ENCODE results near the gene C4B. TPM values are rescaled to one million over a fixed set of nuclear protein-coding genes. Genes with fewer than 3 reads are reported as not detected.
"Not testable (repeated sequence)": the region's sequence is repeated elsewhere in the genome, so short reads cannot be mapped to it uniquely, and the experiment has no call there.

Gene C4B
- total RNA-seq, 2 experiments from 2014 or later: 3.4 to 5.0 TPM

DNA sequence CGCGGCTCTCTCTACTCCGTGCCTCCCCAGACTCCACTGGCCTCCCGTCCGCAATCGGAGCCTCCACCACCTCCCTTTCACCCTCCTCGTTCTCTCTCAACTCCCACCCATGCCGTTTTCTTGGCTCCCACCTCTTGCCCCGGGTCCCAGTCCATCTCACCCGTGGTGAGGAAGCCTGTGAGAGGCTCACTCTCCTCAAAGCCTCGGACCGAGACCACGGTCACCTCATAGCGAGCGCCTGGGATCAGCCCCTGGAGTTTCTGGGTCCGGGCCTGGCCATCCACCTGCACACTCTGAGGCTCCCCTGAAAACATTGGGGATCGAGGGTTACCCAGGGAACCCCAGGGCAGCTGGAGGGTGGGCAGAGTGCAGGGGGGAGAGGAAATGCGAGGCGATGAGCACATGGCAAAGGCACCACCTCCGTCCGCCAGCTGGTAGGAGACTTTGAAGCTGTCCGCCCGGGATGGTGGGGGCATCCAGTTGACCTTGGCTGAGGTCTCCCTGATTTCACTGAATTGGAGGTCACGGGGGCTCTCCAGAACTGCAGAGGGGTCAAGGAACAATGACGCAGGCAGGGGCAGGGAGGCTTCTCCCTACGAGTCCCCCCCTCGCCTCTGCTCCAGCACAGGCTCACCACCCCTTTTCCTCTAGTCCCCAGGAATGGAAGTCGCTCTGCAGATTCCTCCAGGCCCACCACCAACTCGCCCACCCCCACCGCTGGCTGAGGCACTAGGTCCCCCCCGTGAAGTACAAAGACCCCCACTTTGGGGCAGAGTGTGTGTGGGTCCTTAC, 29.2 kb downstream of the C4B start:
- H3K9me3 Mint-ChIP-seq, H3K27me3 Mint-ChIP-seq, POLR2A ChIA-PET: not testable (repeated sequence)

DNA sequence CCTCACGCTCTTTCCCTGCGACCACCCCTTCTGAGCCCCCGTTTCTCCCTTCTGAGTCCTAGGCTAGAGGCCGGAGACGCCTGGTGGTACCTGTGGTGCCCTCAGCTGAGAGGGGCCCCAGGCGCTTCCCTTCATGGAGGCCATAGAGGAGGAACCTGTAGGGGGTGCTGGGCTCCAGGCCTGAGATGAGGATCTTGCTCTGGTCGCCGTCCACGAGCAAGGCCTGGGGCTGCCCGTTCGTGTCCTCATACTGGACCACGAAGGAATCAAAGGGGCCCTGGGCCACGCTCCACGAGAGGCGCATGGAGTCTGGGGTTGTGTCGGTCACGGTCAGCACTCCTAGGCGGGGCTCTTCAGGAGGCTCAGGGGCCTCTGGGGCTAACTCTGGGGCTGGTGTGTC, 30.3 kb downstream of the C4B start:
- H3K4me3 Mint-ChIP-seq; H3K36me3 Mint-ChIP-seq (ENCODE audit: low read depth); POLR2A ChIA-PET; DNase-seq; H3K27ac Mint-ChIP-seq; H3K9me3 Mint-ChIP-seq; H3K27me3 Mint-ChIP-seq; CTCF ChIA-PET; H3K4me1 Mint-ChIP-seq: not testable (repeated sequence)

More for the DNA sequence above, 29.2 kb downstream of the C4B start:
- H3K4me1 Mint-ChIP-seq; H3K36me3 Mint-ChIP-seq (ENCODE audit: low read depth); H3K4me3 Mint-ChIP-seq; H3K27ac Mint-ChIP-seq; DNase-seq; CTCF ChIA-PET: not testable (repeated sequence)

DNA sequence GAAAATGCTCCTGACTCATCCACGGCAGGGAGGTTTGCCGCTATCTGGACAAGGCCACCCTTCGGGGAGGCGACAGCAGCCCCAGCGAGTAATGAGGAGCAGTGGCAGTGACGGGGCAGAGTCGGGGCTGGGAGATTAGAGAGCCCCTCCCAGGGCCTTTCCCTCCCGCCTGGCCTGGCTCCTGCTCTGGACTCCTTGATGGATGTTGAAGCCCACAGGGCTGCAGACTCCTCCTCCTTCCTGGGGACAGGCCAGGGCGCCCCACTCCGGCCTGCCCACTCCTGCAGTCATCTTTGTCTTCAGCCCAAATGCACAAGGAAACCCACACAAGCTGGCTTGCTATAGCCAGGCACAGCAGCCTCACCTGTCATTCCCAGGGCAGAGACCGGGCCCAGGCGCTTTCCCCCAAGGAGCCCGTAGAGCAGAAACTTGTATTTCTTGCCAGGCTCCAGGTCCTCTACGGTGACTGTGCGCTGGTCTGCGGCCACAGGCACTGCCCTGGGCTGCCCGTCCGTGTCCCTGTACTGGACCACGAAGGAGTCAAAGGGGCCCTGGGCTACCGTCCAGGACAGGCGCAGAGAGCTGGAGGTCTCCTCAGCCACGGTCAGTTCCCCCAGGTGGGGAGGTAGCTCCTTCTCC, 31.3 kb downstream of the C4B start:
- no peak overlapping the region for H3K4me3 Mint-ChIP-seq
- no peaks in the 10 kb centered on the region for H3K36me3 Mint-ChIP-seq (ENCODE audit: low read depth)
- CTCF ChIA-PET: no interaction called here
- H3K9me3 Mint-ChIP-seq: no peaks in the 10 kb centered on the region
- H3K27me3 Mint-ChIP-seq: peaks cover 1% of the 10 kb centered on the region
- POLR2A ChIA-PET: no interaction called here
- H3K4me1 Mint-ChIP-seq: no peaks in the 10 kb centered on the region
- no peak for DNase-seq
- H3K27ac Mint-ChIP-seq: no peak overlapping the region

DNA sequence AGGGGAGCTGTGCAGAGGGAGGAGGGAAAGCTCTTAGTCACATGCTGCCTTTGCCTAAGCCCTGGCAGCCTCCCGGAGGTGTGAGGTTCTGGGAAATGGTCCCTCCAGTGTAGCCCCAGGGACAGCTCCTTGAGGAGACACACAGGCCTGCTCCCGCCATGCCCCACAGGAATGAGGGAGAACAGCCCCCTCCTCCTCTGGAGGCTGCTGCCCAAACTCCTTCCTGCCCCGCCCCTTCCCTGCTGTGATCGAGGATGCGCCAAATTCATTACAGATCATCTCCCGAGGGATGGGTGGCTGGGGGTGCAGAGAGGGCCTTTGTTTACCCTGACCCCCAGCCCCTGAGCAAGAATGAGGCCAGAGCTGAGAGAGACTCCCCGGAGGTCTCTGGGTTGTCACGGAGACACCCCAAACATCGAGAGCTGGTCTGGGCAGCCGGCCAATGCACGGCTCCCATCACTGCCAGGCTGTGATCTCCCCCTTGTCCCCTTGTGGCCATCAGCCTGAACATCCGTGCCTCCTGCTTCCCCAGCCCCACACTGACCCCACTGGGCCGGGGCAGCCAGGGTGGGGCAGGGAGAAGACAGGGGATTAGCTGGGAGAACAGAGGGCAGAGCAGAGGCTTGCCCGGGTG, 32.0 kb downstream of the C4B start:
- no peak for DNase-seq
- CTCF ChIA-PET: interaction anchor here (1.7 kb wide), 1 partner anchor 232 kb away, joined by 3 read pairs; no protein-coding TSS in a partner anchor
- H3K9me3 Mint-ChIP-seq: no peaks in the 10 kb centered on the region
- H3K27ac Mint-ChIP-seq: no peak overlapping the region
- H3K27me3 Mint-ChIP-seq: peaks cover 4% of the 10 kb centered on the region
- H3K4me3 Mint-ChIP-seq: no peak overlapping the region
- POLR2A ChIA-PET: no interaction called here
- no peaks in the 10 kb centered on the region for H3K4me1 Mint-ChIP-seq
- H3K36me3 Mint-ChIP-seq (ENCODE audit: low read depth): no peaks in the 10 kb centered on the region

DNA sequence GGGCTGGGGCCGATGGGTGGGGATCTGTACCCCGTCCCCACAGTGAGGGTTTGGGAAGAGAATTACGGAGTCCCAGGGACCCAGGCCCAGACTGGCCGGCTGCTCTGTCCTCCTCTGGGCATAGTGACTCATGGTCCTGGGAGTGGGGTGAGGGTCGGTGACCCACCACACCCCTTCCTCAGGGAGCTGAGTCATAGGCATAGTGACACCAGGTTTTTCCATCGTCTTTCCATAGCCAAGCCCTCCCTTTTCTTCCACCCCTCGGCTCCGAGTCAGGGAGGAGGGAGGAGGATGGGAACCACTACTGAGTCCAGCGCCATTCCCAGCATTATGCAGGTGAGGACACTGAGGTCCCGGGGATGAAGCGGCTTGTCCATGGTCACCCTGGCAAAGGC, 32.5 kb downstream of the C4B start:
- no peak for DNase-seq
- CTCF ChIA-PET: interaction anchor here (1.7 kb wide), 1 partner anchor 232 kb away, joined by 3 read pairs; no protein-coding TSS in a partner anchor
- POLR2A ChIA-PET: no interaction called here
- H3K36me3 Mint-ChIP-seq (ENCODE audit: low read depth): no peaks in the 10 kb centered on the region
- H3K4me1 Mint-ChIP-seq: no peaks in the 10 kb centered on the region
- no peak overlapping the region for H3K27ac Mint-ChIP-seq
- H3K27me3 Mint-ChIP-seq: peaks cover 6% of the 10 kb centered on the region
- H3K9me3 Mint-ChIP-seq: no peaks in the 10 kb centered on the region
- no peak overlapping the region for H3K4me3 Mint-ChIP-seq

DNA sequence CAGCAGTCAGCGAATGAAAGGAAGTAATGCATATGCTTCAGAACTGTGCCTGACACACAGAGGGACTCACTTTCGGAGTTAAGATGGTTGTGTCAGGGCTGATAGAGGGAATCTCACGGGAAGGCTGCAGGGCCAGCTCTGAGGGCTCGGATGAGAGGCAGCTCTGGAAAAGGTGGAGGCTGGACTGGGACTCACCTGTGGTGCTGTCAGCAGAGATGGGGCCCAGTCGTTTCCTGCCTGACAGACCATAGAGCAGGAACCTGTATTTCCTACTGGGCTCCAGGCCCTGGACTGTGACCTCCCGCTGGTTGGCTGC, 32.9 kb downstream of the C4B start:
- Mint-ChIP-seq H3K9me3 (no peaks in the 10 kb centered on the region), H3K27me3 (peaks cover 6% of the 10 kb centered on the region), H3K36me3 (ENCODE audit: low read depth) (no peaks in the 10 kb centered on the region), H3K4me3 (no peak overlapping the region), H3K4me1 (no peaks in the 10 kb centered on the region), H3K27ac (no peak overlapping the region)
- DNase-seq: no peak
- POLR2A ChIA-PET: no interaction called here
- CTCF ChIA-PET: interaction anchor here (1.7 kb wide), 1 partner anchor 231 kb away, joined by 3 read pairs; no protein-coding TSS in a partner anchor

DNA sequence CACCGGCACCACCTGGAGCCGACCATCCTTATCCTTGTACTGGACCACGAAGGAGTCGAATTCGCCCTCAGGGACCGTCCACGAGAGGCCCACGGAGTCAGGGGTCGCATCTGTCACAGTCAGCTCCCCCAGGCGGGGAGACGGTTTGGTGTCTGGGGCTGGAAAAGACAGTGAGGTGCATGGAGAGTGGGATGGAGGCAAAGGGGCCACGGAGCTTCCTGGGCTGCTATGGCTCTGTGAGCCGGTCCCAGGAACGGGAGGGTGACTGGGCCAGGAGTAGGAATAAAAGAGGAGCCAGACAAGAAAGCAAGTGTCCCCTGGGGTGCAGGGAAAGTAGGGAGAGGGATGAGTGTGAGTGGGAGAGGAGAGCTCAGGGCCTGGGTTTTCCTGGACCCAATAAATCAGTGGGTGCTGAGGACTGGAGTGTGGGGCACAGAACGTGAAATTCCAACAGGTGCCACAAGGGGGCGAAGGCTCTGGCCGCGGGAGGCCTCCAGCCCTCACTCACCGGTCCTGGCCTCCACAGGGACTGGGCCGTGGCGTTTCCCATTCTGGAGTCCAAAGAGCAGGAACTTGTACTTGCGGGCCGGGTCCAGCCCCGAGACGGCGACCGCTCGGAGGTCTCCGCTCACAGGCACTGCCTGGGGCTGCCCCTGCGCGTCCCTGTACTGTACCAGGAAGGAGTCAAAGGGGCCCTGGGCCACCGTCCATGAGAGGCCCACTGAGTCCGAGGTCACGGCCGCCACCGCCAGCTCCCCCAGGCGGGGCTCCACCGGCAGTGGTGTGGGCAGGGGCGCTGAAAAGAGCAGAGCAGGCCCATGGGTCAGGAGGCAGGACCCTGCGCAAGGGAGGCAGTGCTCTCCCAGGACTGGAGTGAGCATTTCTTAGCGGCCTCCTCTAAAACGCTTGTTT, 33.5 kb downstream of the C4B start:
- Mint-ChIP-seq H3K4me3 (no peak overlapping the region), H3K36me3 (ENCODE audit: low read depth) (no peaks in the 10 kb centered on the region), H3K9me3 (no peaks in the 10 kb centered on the region), H3K27me3 (peaks cover 6% of the 10 kb centered on the region), H3K27ac (no peak overlapping the region), H3K4me1 (no peaks in the 10 kb centered on the region)
- POLR2A ChIA-PET: no interaction called here
- CTCF ChIA-PET: interaction anchor here (1.7 kb wide), 1 partner anchor 231 kb away, joined by 3 read pairs; no protein-coding TSS in a partner anchor
- peak; percentile 67 for DNase-seq

DNA sequence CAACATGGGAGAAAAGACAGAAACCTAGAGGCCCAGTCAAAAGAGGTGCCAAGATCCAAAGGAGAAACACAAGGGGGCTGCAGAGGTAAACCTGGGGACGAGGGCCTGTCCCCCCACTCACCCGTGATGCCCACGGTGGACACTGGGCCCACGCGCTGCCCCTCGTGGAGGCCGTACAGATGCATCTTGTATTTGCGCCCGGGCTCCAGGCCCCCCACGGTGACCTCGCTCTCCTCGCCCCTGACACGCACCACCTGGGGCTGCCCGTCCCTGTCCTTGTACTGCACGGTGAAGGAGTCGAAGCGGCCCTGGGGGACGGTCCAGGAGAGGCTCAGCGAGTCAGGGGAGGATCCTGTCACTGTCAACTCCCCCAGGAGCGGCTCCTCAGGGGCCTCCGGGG, 34.6 kb downstream of the C4B start:
- H3K9me3 Mint-ChIP-seq; DNase-seq; H3K4me1 Mint-ChIP-seq; POLR2A ChIA-PET; H3K27ac Mint-ChIP-seq; H3K4me3 Mint-ChIP-seq; CTCF ChIA-PET; H3K27me3 Mint-ChIP-seq; H3K36me3 Mint-ChIP-seq (ENCODE audit: low read depth): not testable (repeated sequence)

DNA sequence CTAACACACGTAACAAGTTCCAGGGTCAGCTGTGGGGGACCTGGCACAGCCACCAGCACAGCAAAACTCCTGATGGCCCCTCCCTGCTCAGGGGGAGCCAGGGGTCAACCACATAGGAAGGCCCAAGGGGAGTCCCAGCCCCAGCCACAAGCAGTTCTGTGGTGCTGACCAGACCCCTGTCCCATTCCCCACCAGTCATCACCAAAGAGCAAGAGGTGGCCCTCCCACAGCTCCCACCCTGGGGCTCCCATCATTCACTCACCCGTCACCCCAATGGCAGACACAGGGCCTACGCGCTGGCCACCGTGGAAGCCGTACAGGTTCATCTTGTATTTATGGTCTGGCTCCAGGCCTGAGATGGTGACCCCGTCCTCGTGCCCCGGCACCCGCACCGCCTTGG, 35.1 kb downstream of the C4B start:
- CTCF ChIA-PET, DNase-seq, H3K4me3 Mint-ChIP-seq: not testable (repeated sequence)

DNA sequence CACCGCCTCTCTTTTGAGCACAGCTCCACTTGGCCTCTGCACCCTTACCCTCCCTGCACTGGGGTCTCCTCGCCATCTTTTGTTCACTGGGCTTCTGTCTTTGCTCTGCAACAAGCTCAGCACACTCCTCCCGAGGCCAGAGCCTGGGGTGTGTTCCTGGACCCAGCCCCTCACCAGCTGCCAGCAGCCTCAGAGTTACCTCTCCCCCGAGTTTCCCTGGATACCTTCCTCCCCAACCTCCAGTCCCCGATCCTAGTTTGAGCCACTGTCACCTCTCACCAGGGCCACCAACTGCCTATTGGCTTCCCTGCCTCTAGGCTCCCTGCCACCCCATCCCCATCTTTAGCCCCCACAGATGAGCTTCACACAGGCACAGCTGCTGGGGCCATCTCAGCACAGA, 36.0 kb downstream of the C4B start:
- POLR2A ChIA-PET: no interaction called here
- no peak for DNase-seq
- Mint-ChIP-seq H3K4me3 (no peak overlapping the region), H3K27ac (no peak overlapping the region), H3K27me3 (peaks cover 6% of the 10 kb centered on the region), H3K9me3 (no peaks in the 10 kb centered on the region), H3K36me3 (ENCODE audit: low read depth) (no peaks in the 10 kb centered on the region), H3K4me1 (no peaks in the 10 kb centered on the region)
- CTCF ChIA-PET: no interaction called here

More for the DNA sequence above, 35.1 kb downstream of the C4B start:
- POLR2A ChIA-PET; H3K27me3 Mint-ChIP-seq; H3K36me3 Mint-ChIP-seq (ENCODE audit: low read depth); H3K4me1 Mint-ChIP-seq; H3K27ac Mint-ChIP-seq; H3K9me3 Mint-ChIP-seq: not testable (repeated sequence)

DNA sequence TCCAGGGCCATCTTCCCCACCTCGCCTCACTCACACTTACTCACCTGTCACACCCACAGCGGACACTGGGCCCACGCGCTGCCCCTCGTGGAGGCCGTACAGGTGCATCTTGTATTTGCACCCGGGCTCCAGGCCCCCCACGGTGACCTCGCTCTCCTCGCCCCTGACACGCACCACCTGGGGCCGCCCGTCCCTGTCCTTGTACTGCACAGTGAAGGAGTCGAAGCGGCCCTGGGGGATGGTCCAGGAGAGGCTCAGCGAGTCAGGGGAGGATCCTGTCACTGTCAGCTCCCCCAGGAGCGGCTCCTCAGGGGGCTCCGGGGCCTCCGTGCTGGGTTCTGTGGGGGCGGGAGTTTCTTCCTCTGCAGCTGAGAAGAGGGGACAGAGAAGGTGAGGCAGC, 38.0 kb downstream of the C4B start:
- not testable (repeated sequence) for H3K4me3 Mint-ChIP-seq

DNA sequence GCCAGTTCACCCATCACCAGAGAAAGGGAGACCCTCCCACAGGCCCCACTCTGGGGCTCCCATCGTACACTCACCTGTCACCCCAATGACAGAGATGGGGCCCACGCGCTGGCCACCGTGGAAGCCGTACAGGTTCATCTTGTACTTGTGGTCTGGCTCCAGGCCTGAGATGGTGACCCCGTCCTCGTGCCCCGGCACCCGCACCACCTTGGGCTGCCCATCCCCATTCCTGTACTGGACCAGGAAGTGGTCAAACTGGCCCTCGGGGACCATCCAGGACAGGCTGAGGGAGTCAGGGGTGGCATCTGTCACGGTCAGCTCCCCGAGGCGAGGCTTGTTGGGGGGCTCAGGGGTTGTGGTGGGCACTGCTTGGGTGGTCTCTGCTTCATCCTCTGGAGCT, 38.7 kb downstream of the C4B start:
- CTCF ChIA-PET: not testable (repeated sequence)

More for the DNA sequence above, 38.0 kb downstream of the C4B start:
- H3K27me3 Mint-ChIP-seq; H3K27ac Mint-ChIP-seq; CTCF ChIA-PET; H3K36me3 Mint-ChIP-seq (ENCODE audit: low read depth); DNase-seq; H3K4me1 Mint-ChIP-seq; H3K9me3 Mint-ChIP-seq; POLR2A ChIA-PET: not testable (repeated sequence)

DNA sequence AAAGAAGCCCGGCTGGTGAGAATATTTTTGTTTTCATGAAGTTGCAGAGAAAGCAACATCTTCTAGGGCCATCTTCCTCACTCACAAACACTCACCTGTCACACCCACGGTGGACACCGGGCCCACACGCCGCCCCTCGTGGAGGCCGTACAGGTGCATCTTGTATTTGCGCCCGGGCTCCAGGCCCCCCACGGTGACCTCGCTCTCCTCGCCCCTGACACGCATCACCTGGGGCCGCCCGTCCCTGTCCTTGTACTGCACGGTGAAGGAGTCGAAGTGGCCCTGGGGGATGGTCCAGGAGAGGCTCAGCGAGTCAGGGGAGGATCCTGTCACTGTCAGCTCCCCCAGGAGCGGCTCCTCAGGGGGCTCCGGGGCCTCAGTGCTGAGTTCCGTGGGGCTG, 41.2 kb downstream of the C4B start:
- H3K27me3 Mint-ChIP-seq: peaks cover 13% of the 10 kb centered on the region
- POLR2A ChIA-PET; H3K4me3 Mint-ChIP-seq; DNase-seq; CTCF ChIA-PET; H3K36me3 Mint-ChIP-seq (ENCODE audit: low read depth); H3K27ac Mint-ChIP-seq; H3K4me1 Mint-ChIP-seq; H3K9me3 Mint-ChIP-seq: not testable (repeated sequence)

More for the DNA sequence above, 38.7 kb downstream of the C4B start:
- H3K27me3 Mint-ChIP-seq; H3K4me3 Mint-ChIP-seq; H3K9me3 Mint-ChIP-seq; H3K4me1 Mint-ChIP-seq; H3K27ac Mint-ChIP-seq; H3K36me3 Mint-ChIP-seq (ENCODE audit: low read depth); POLR2A ChIA-PET; DNase-seq: not testable (repeated sequence)
